Trophoblast cell (in vitro differentiated cells and primary cell): ENCODE measurements around the gene PTPRN2.

ENCODE experiments used
- DNase-seq, 2 donors: peaks; one replicate each; pipeline ENCODE4 v3.0.0-alpha.2; 2016
- H2AFZ ChIP-seq: 2 replicates; pipeline ENCODE4 v1.6.1; 2013; ENCODE audit warnings: low read length, moderate library complexity, mild to moderate bottlenecking; ENCODE audit not compliant: insufficient read depth, poor library complexity
- H2AK5ac ChIP-seq: 2 replicates; pipeline ENCODE4 v1.6.1; 2013; ENCODE audit warnings: mild to moderate bottlenecking, low read length
- H2BK120ac ChIP-seq: 2 replicates; pipeline ENCODE4 v1.6.1; 2013; ENCODE audit warnings: low read length, mild to moderate bottlenecking, moderate library complexity; ENCODE audit not compliant: insufficient read depth, poor library complexity
- H2BK12ac ChIP-seq: 2 replicates; pipeline ENCODE4 v1.6.1; 2013; ENCODE audit warnings: mild to moderate bottlenecking, low read length, moderate library complexity
- H2BK5ac ChIP-seq: 2 replicates; pipeline ENCODE4 v1.6.1; 2013; ENCODE audit warnings: low read length, low read depth, moderate library complexity, mild to moderate bottlenecking; ENCODE audit not compliant: poor library complexity
- H3K14ac ChIP-seq: 2 replicates; pipeline ENCODE4 v1.6.1; 2013; ENCODE audit warnings: mild to moderate bottlenecking, low read length
- H3K18ac ChIP-seq: 2 replicates; pipeline ENCODE4 v1.6.1; 2013; ENCODE audit warnings: mild to moderate bottlenecking, low read length
- H3K23ac ChIP-seq: 2 replicates; pipeline ENCODE4 v1.6.1; 2013; ENCODE audit warnings: low read length
- H3K27ac ChIP-seq: 2 replicates; pipeline ENCODE4 v1.5.1; 2013; ENCODE audit warnings: low read depth, mild to moderate bottlenecking, inconsistent platforms, low read length, moderate library complexity
- H3K27me3 ChIP-seq: 2 replicates; pipeline ENCODE4 v1.6.1; 2013; ENCODE audit warnings: inconsistent platforms, mild to moderate bottlenecking, low read length, moderate library complexity; ENCODE audit not compliant: insufficient read depth
- H3K36me3 ChIP-seq, 2 experiments: 1 replicate in 1 of 2; 2 replicates in 1 of 2; pipeline ENCODE4 v1.6.1; 2013; ENCODE audit warnings: low read length in 2 of 2, mild to moderate bottlenecking in 2 of 2, moderate library complexity in 1 of 2; ENCODE audit not compliant: insufficient read depth in 2 of 2, control insufficient read depth in 1 of 2
- H3K4ac ChIP-seq: 2 replicates; pipeline ENCODE4 v1.6.1; 2013; ENCODE audit warnings: low read depth, mild to moderate bottlenecking, low read length, moderate library complexity
- H3K4me1 ChIP-seq, 2 experiments: 1 replicate in 1 of 2; 2 replicates in 1 of 2; pipeline ENCODE4 v1.6.1; 2013; ENCODE audit warnings: low read length in 2 of 2, mild to moderate bottlenecking in 2 of 2, moderate library complexity in 1 of 2; ENCODE audit not compliant: insufficient read depth in 2 of 2, control insufficient read depth in 1 of 2
- H3K4me2 ChIP-seq: 2 replicates; pipeline ENCODE4 v1.6.1; 2013; ENCODE audit warnings: inconsistent platforms, mild to moderate bottlenecking, low read length, moderate library complexity
- H3K4me3 ChIP-seq: 2 replicates; pipeline ENCODE4 v1.5.1; 2013; ENCODE audit warnings: mild to moderate bottlenecking, low read depth, low read length, inconsistent platforms
- H3K79me1 ChIP-seq: one replicate; pipeline ENCODE4 v1.6.1; 2013; ENCODE audit warnings: low read length
- H3K79me2 ChIP-seq: 2 replicates; pipeline ENCODE4 v1.6.1; 2013; ENCODE audit warnings: low read length, mild to moderate bottlenecking; ENCODE audit not compliant: control insufficient read depth, insufficient read depth, poor library complexity
- H3K9ac ChIP-seq: 2 replicates; pipeline ENCODE4 v1.6.1; 2013; ENCODE audit warnings: mild to moderate bottlenecking, low read length
- H3K9me3 ChIP-seq: 2 replicates; pipeline ENCODE4 v1.6.1; 2013; ENCODE audit warnings: low read depth, mild to moderate bottlenecking, control low read depth, inconsistent platforms, low read length; ENCODE audit not compliant: insufficient read depth
- H4K12ac ChIP-seq: 2 replicates; pipeline ENCODE4 v1.6.1; 2013; ENCODE audit warnings: low read depth, mild to moderate bottlenecking, low read length, moderate library complexity
- H4K8ac ChIP-seq: 2 replicates; pipeline ENCODE4 v1.6.1; 2013; ENCODE audit warnings: low read depth, mild to moderate bottlenecking, low read length, moderate library complexity
- H4K91ac ChIP-seq: one replicate; pipeline ENCODE4 v1.6.1; 2013; ENCODE audit warnings: low read depth, mild to moderate bottlenecking, low read length, moderate library complexity
- WGBS: extraction: QIAGEN DNeasy Blood & Tissue Kit; methylation state at CpG from one replicate; pipeline ENCODE4 v1.1.7; 2013; ENCODE audit warnings: missing lambda C conversion rate; ENCODE audit not compliant: insufficient read length, insufficient coverage; ENCODE audit errors: extremely low coverage; 5-methylcytosine and 5-hydroxymethylcytosine counted together

The PTPRN2 gene

GRCh38 chr7:157943561-157943960 lies 644.1 kb downstream of the PTPRN2 start:
- H3K4ac ChIP-seq = no peak overlapping the region
- H2AK5ac ChIP-seq = no peak overlapping the region
- WGBS = no CpG with 5 or more reads among the region's 6 CpGs
- H3K18ac ChIP-seq = no peak overlapping the region
- no peak for DNase-seq
- no peak overlapping the region for H4K12ac ChIP-seq
- no peak overlapping the region for H4K91ac ChIP-seq
- no peaks in the 10 kb centered on the region for H3K79me1 ChIP-seq
- H2BK12ac ChIP-seq = no peak overlapping the region
- no peak overlapping the region for H3K9ac ChIP-seq
- H3K36me3 ChIP-seq = no peaks in the 10 kb centered on the region
- no peak overlapping the region for H3K4me3 ChIP-seq
- H4K8ac ChIP-seq = no peak overlapping the region
- no peak overlapping the region for H2BK120ac ChIP-seq
- H3K23ac ChIP-seq = no peak overlapping the region
- no peaks in the 10 kb centered on the region for H3K4me1 ChIP-seq
- H3K27ac ChIP-seq = no peak overlapping the region
- no peak overlapping the region for H3K14ac ChIP-seq
- H3K4me2 ChIP-seq = no peak overlapping the region
- H3K27me3 ChIP-seq = no peaks in the 10 kb centered on the region
- H2BK5ac ChIP-seq = no peak overlapping the region
- H3K79me2 ChIP-seq = no peaks in the 10 kb centered on the region
- peaks cover 35% of the 10 kb centered on the region for H3K9me3 ChIP-seq
- H2AFZ ChIP-seq = no peak overlapping the region

- Histone ChIP-seq H3K18ac (no peak overlapping the region), H3K23ac (no peak overlapping the region), H2BK12ac (no peak overlapping the region), H2BK120ac (no peak overlapping the region), H3K79me1 (no peaks in the 10 kb centered on the region), H3K9ac (no peak overlapping the region), H3K4me2 (no peak overlapping the region), H4K12ac (no peak overlapping the region), H2AK5ac (no peak overlapping the region), H4K91ac (no peak overlapping the region), H3K36me3 (no peaks in the 10 kb centered on the region), H3K9me3 (peaks cover 31% of the 10 kb centered on the region), H3K4me3 (no peak overlapping the region), H3K27me3 (no peaks in the 10 kb centered on the region), H3K4me1 (no peaks in the 10 kb centered on the region), H3K4ac (no peak overlapping the region), H3K14ac (no peak overlapping the region), H4K8ac (no peak overlapping the region), H2AFZ (no peak overlapping the region), H3K27ac (no peak overlapping the region), H3K79me2 (no peaks in the 10 kb centered on the region), H2BK5ac (no peak overlapping the region)
- no CpG with 5 or more reads among the region's 4 CpGs for WGBS
- DNase-seq = no peak
Observed at GRCh38 chr7:157941210-157941609, 646.4 kb downstream of the PTPRN2 start.

- Histone ChIP-seq H3K27me3 (no peaks in the 10 kb centered on the region), H4K8ac (no peak overlapping the region), H4K91ac (no peak overlapping the region), H3K4me2 (no peak overlapping the region), H2AFZ (no peak overlapping the region), H3K9ac (no peak overlapping the region), H3K14ac (no peak overlapping the region), H2AK5ac (no peak overlapping the region), H3K18ac (no peak overlapping the region), H2BK120ac (no peak overlapping the region), H2BK12ac (no peak overlapping the region), H3K27ac (no peak overlapping the region), H3K23ac (no peak overlapping the region), H3K4me3 (no peak overlapping the region), H3K36me3 (no peaks in the 10 kb centered on the region), H3K4ac (no peak overlapping the region), H3K79me2 (no peaks in the 10 kb centered on the region), H3K4me1 (no peaks in the 10 kb centered on the region), H3K79me1 (no peaks in the 10 kb centered on the region), H4K12ac (no peak overlapping the region), H2BK5ac (no peak overlapping the region), H3K9me3 (peaks cover 29% of the 10 kb centered on the region)
- no peak for DNase-seq
- no CpG with 5 or more reads among the region's 7 CpGs for WGBS
Observed at GRCh38 chr7:157940497-157940896, 647.1 kb downstream of the PTPRN2 start.

- Histone ChIP-seq H2AFZ (no peak overlapping the region), H4K12ac (no peak overlapping the region), H3K18ac (no peak overlapping the region), H3K36me3 (no peaks in the 10 kb centered on the region), H3K4me2 (no peak overlapping the region), H3K14ac (no peak overlapping the region), H2BK12ac (no peak overlapping the region), H3K27me3 (no peaks in the 10 kb centered on the region), H3K4ac (no peak overlapping the region), H3K23ac (no peak overlapping the region), H3K4me3 (no peak overlapping the region), H4K91ac (no peak overlapping the region), H2BK5ac (no peak overlapping the region), H3K9me3 (peaks cover 25% of the 10 kb centered on the region), H2AK5ac (no peak overlapping the region), H3K9ac (no peak overlapping the region), H2BK120ac (no peak overlapping the region), H3K27ac (no peak overlapping the region), H3K4me1 (no peaks in the 10 kb centered on the region), H3K79me1 (no peaks in the 10 kb centered on the region), H4K8ac (no peak overlapping the region), H3K79me2 (no peaks in the 10 kb centered on the region)
- no CpG with 5 or more reads among the region's 4 CpGs for WGBS
- no peak for DNase-seq
Observed at GRCh38 chr7:157938211-157938610, 649.4 kb downstream of the PTPRN2 start.
